Endothelial cell (in vitro differentiated cells): ENCODE measurements around the gene DPEP2NB. TPM values are rescaled to one million over a fixed set of nuclear protein-coding genes. Genes with fewer than 3 reads are reported as not detected.

Experiments used
- DNase-seq: peaks from one replicate; pipeline ENCODE4 v3.0.0; 2021; ENCODE audit warnings: low spot score
- H3K27ac Mint-ChIP-seq: one replicate; pipeline ENCODE4 v1.8.0; 2021; ENCODE audit warnings: mixed read lengths, inconsistent platforms; ENCODE audit not compliant: unreplicated experiment
- H3K27me3 Mint-ChIP-seq: one replicate; pipeline ENCODE4 v1.8.0; 2021; ENCODE audit warnings: mild to moderate bottlenecking, moderate library complexity, mixed read lengths, inconsistent platforms; ENCODE audit not compliant: unreplicated experiment
- H3K36me3 Mint-ChIP-seq: one replicate; pipeline ENCODE4 v1.8.0; 2021; ENCODE audit warnings: mild to moderate bottlenecking, low read depth, mixed read lengths, inconsistent platforms; ENCODE audit not compliant: unreplicated experiment
- H3K4me1 Mint-ChIP-seq: one replicate; pipeline ENCODE4 v1.8.0; 2021; ENCODE audit warnings: mild to moderate bottlenecking, mixed read lengths, inconsistent platforms; ENCODE audit not compliant: unreplicated experiment
- H3K4me3 Mint-ChIP-seq: one replicate; pipeline ENCODE4 v1.8.0; 2021; ENCODE audit warnings: mild to moderate bottlenecking, mixed read lengths, inconsistent platforms; ENCODE audit not compliant: unreplicated experiment
- H3K9me3 Mint-ChIP-seq: one replicate; pipeline ENCODE4 v1.8.0; 2021; ENCODE audit warnings: mixed read lengths, inconsistent platforms; ENCODE audit not compliant: unreplicated experiment
- CTCF ChIP-seq: fragments of 200-600 bp; sonication (generic); IDR thresholded peaks from one replicate; pipeline ENCODE4 v1.5.0; 2021; ENCODE audit warnings: antibody characterized with exemption; ENCODE audit not compliant: unreplicated experiment
- total RNA-seq: library from RNA; stranded (reverse); fragmentation: NEBNext Ultra II Directional; extraction: Animal tissue kit (Norgen Biotek cat#: 25700); gene quantifications from one replicate; pipeline ENCODE4 v1.2.1, GENCODE V29; 2021; ENCODE audit not compliant: unreplicated experiment

Gene DPEP2NB
- total RNA-seq, 1 donor from 2014 or later = not detected

- Mint-ChIP-seq H3K36me3 (peaks cover 25% of the 10 kb centered on the region), H3K27me3 (peaks cover 29% of the 10 kb centered on the region), H3K27ac (peak overlapping the region; percentile 38), H3K9me3 (no peaks in the 10 kb centered on the region), H3K4me3 (peak overlapping the region; percentile 99), H3K4me1 (peaks cover 28% of the 10 kb centered on the region)
- DNase-seq = no peak
- no peak for TF ChIP-seq CTCF
Measured at GRCh38 chr16:67965668-67966548, 49.8 kb downstream of the DPEP2NB start.

- Mint-ChIP-seq H3K27ac (no peak overlapping the region), H3K9me3 (no peaks in the 10 kb centered on the region), H3K27me3 (peaks cover 26% of the 10 kb centered on the region), H3K36me3 (peaks cover 30% of the 10 kb centered on the region), H3K4me3 (no peak overlapping the region), H3K4me1 (peaks cover 28% of the 10 kb centered on the region)
- TF ChIP-seq CTCF = no peak
- no peak for DNase-seq
Measured at GRCh38 chr16:67964477-67965131, 51.1 kb downstream of the DPEP2NB start.

- Mint-ChIP-seq H3K36me3 (peaks cover 27% of the 10 kb centered on the region), H3K9me3 (no peaks in the 10 kb centered on the region), H3K4me1 (peaks cover 25% of the 10 kb centered on the region), H3K27me3 (peaks cover 23% of the 10 kb centered on the region), H3K4me3 (no peak overlapping the region), H3K27ac (no peak overlapping the region)
- no peak for TF ChIP-seq CTCF
- DNase-seq = no peak
Measured at GRCh38 chr16:67963662-67964321, 51.9 kb downstream of the DPEP2NB start.

Other genes starting within 250 kb of the DPEP2NB start
- gene RANBP10, start 209.4 kb downstream of the DPEP2NB start, total RNA-seq = 19.5 TPM
- gene TSNAXIP1, start 209.0 kb downstream of the DPEP2NB start, total RNA-seq = 2.8 TPM
- gene THAP11, start 173.6 kb downstream of the DPEP2NB start, total RNA-seq = 29.6 TPM
- 217 TPM for gene NUTF2, start 169.0 kb downstream of the DPEP2NB start, total RNA-seq
- gene CENPT, start 168.2 kb downstream of the DPEP2NB start, total RNA-seq = 82.9 TPM
- 83.0 TPM for gene EDC4, start 142.9 kb downstream of the DPEP2NB start, total RNA-seq
- gene NRN1L, start 131.0 kb downstream of the DPEP2NB start, total RNA-seq = 0.56 TPM
- gene PSKH1, start 122.7 kb downstream of the DPEP2NB start, total RNA-seq = 47.5 TPM
- 0.56 TPM for gene CTRL, start 84.0 kb downstream of the DPEP2NB start, total RNA-seq
- 15.3 TPM for gene PSMB10, start 79.1 kb downstream of the DPEP2NB start, total RNA-seq
- 17.0 TPM for gene LCAT, start 71.8 kb downstream of the DPEP2NB start, total RNA-seq
- gene SLC12A4, start 47.3 kb downstream of the DPEP2NB start, total RNA-seq = 44.2 TPM
- not detected for gene DPEP3, start 35.4 kb downstream of the DPEP2NB start, total RNA-seq
- gene DPEP2, start 16.4 kb downstream of the DPEP2NB start, total RNA-seq = 1.0 TPM
- gene DDX28, start 7.3 kb upstream of the DPEP2NB start, total RNA-seq = 10.3 TPM
- gene DUS2, start 7.4 kb upstream of the DPEP2NB start, total RNA-seq = 16.4 TPM
- 38.4 TPM for gene NFATC3, start 69.5 kb upstream of the DPEP2NB start, total RNA-seq
- gene ESRP2, start 220.2 kb upstream of the DPEP2NB start, total RNA-seq = 0.64 TPM
- gene PLA2G15, start 229.5 kb upstream of the DPEP2NB start, total RNA-seq = 14.9 TPM
- gene SLC7A6, start 248.6 kb upstream of the DPEP2NB start, total RNA-seq = 20.8 TPM